C4-2B (cell line): ENCODE measurements around the gene CS.
A peak's percentile ranks its signal among the peaks of the same experiment; 100 is the strongest.

Experiments
- ZFX ChIP-seq: fragments of 450-650 bp; IDR thresholded peaks from 2 replicates; pipeline ENCODE4 v1.6.1; 2017
- TF ChIP-seq, protein P1 (sequence below): fragments of 450-650 bp; conservative IDR thresholded peaks from 2 replicates; pipeline ENCODE4 v1.5.1; 2017; ENCODE audit warnings: mild to moderate bottlenecking

GRCh38 chr12:56266693-56267442 lies 33.3 kb downstream of the CS start, which contains the start of gene COQ10A:
- TF ChIP-seq, protein P1, sequence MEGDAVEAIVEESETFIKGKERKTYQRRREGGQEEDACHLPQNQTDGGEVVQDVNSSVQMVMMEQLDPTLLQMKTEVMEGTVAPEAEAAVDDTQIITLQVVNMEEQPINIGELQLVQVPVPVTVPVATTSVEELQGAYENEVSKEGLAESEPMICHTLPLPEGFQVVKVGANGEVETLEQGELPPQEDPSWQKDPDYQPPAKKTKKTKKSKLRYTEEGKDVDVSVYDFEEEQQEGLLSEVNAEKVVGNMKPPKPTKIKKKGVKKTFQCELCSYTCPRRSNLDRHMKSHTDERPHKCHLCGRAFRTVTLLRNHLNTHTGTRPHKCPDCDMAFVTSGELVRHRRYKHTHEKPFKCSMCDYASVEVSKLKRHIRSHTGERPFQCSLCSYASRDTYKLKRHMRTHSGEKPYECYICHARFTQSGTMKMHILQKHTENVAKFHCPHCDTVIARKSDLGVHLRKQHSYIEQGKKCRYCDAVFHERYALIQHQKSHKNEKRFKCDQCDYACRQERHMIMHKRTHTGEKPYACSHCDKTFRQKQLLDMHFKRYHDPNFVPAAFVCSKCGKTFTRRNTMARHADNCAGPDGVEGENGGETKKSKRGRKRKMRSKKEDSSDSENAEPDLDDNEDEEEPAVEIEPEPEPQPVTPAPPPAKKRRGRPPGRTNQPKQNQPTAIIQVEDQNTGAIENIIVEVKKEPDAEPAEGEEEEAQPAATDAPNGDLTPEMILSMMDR, result peak; percentile 68
- TF ChIP-seq ZFX, result no peak
